Right lobe of liver (tissue), 4 donors: ENCODE measurements around the gene RPS6KA6.

Source experiments
- CTCF ChIP-seq, 4 donors: fragments of 200-600 bp in 3 of 4; fragments of 450-650 bp in 1 of 4; IDR thresholded peaks; one replicate each; pipeline versions ENCODE4 v1.5.1 to v1.8.0; 2016 to 2022; ENCODE audit warnings: antibody characterized with exemption in 4 of 4, mild to moderate bottlenecking in 2 of 4
- POLR2A ChIP-seq: fragments of 450-650 bp; IDR thresholded peaks from one replicate; pipeline ENCODE4 v1.6.1; 2017; ENCODE audit warnings: antibody characterized with exemption, mild to moderate bottlenecking
- donor health status: DM: no; HTN: no; CAD: no.
- donor health status: DM: no; HTN: no; CAD: no.
- donor health status: DM: no; HTN: yes; CAD: no.

DNA sequence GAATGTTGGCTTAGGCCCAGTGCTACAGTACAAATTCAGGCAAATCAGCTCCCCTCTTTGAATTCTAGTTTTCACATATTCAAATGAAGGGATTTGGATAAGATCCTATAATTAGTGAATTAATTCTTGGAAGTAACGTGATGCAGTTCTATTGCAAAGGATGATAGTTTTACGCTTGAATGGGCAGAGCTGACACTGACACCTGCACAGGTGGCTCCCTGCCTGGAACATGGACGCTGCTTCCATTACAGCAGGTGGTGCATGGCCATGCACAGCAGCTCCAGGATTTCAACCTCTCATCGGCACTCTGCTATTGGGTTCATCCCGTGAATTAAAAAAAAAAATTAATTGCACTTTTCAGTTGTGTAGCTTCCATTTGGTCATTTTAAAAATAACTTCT is 28.4 kb upstream of the RPS6KA6 start:
- TF ChIP-seq CTCF (IDR thresholded peaks at IDR 0.05) (no peak), POLR2A (no peak)
